ENCODE results near the gene GRP.

Gene GRP

GRCh38 chr18:59219672-59220163 is at the start of gene GRP:
Gene GRP, plus strand, starts transcription at chr18:59220158. Its CDS starts 108 bp downstream, at chr18:59220266.
- DNase-seq: peak; percentile 22 to 62

- no peak for DNase-seq
Observed at GRCh38 chr18:59172664-59173249, 47.2 kb upstream of the GRP start.

- DNase-seq: no peak
Observed at GRCh38 chr18:59177485-59177884, 42.5 kb upstream of the GRP start.

- no peak for DNase-seq
Observed at GRCh38 chr18:59180150-59180845, 39.7 kb upstream of the GRP start.

- DNase-seq: no peak
Observed at GRCh38 chr18:59182673-59183072, 37.3 kb upstream of the GRP start.

- no peak for DNase-seq
Observed at GRCh38 chr18:59189008-59189407, 30.9 kb upstream of the GRP start.

- no peak for DNase-seq
Observed at GRCh38 chr18:59189746-59190145, 30.2 kb upstream of the GRP start.

GRCh38 chr18:59196161-59196725 is 23.7 kb upstream of the GRP start:
- DNase-seq: no peak

GRCh38 chr18:59197636-59198035 is 22.3 kb upstream of the GRP start:
- DNase-seq: no peak

GRCh38 chr18:59198215-59198614 is 21.7 kb upstream of the GRP start:
- DNase-seq: no peak

GRCh38 chr18:59200787-59201186 is 19.2 kb upstream of the GRP start:
- no peak for DNase-seq

- peak in 1 of 2 experiments; percentile 27 for DNase-seq
Observed at GRCh38 chr18:59202258-59202820, 17.6 kb upstream of the GRP start.

- DNase-seq: no peak
Observed at GRCh38 chr18:59207506-59207905, 12.5 kb upstream of the GRP start.

GRCh38 chr18:59208602-59209125 is 11.3 kb upstream of the GRP start:
- DNase-seq: peak in 1 of 2 experiments; percentile 64

GRCh38 chr18:59210299-59210698 is 9.7 kb upstream of the GRP start:
- no peak for DNase-seq

- DNase-seq: no peak
Observed at GRCh38 chr18:59211629-59212028, 8.3 kb upstream of the GRP start.

GRCh38 chr18:59218018-59218417 is 1.9 kb upstream of the GRP start:
- DNase-seq: peak; percentile 60 to 62

- DNase-seq: peak; percentile 30 to 62
Observed at GRCh38 chr18:59220164-59220783, 316 bp downstream of the GRP start.

GRCh38 chr18:59220784-59221765 is 1.1 kb downstream of the GRP start:
- DNase-seq: peak; percentile 19 to 51

- DNase-seq: no peak
Observed at GRCh38 chr18:59222341-59222740, 2.4 kb downstream of the GRP start.

- DNase-seq: no peak
Observed at GRCh38 chr18:59228351-59228750, 8.4 kb downstream of the GRP start.

- no peak for DNase-seq
Observed at GRCh38 chr18:59229191-59229590, 9.2 kb downstream of the GRP start.

All from SHP77 (cell line).